CD4-positive, CD25-positive, alpha-beta regulatory T cell (primary cell): ENCODE measurements around the gene EVA1C. TPM values are rescaled to one million over a fixed set of nuclear protein-coding genes. Genes with fewer than 3 reads are reported as not detected.
"Not testable (repeated sequence)": the region's sequence is repeated elsewhere in the genome, so short reads cannot be mapped to it uniquely, and the experiment has no call there.

Experiments used
- ATAC-seq, 2 donors: fragments of 150-1000 bp; cut with Tn5 transposase; one replicate each; pipeline ENCODE4 v1.10.0; 2021; ENCODE audit warnings: low read depth in 2 of 2, moderate number of reproducible peaks in 2 of 2, moderate library complexity in 1 of 2
- DNase-seq, 3 donors: peaks; one replicate each; pipeline versions ENCODE4 v3.0.0 to v3.0.0-alpha.2; 2012 to 2022; ENCODE audit warnings: mixed read lengths in 1 of 3
- H3K27ac ChIP-seq: one replicate; pipeline ENCODE4 v1.7.0; 2013; ENCODE audit warnings: mild to moderate bottlenecking, low read length; ENCODE audit not compliant: insufficient read depth, poor library complexity, severe bottlenecking
- H3K27me3 ChIP-seq: one replicate; pipeline ENCODE4 v1.7.0; 2013; ENCODE audit warnings: low read length; ENCODE audit not compliant: control insufficient read depth, insufficient read depth
- H3K36me3 ChIP-seq: one replicate; pipeline ENCODE4 v1.7.0; 2013; ENCODE audit warnings: mild to moderate bottlenecking, low read length, moderate library complexity; ENCODE audit not compliant: control insufficient read depth, insufficient read depth
- H3K4me1 ChIP-seq: 2 replicates; pipeline ENCODE4 v1.7.0; 2013; ENCODE audit warnings: mild to moderate bottlenecking, low read length; ENCODE audit not compliant: insufficient read depth, control insufficient read depth, poor library complexity, severe bottlenecking
- H3K4me3 ChIP-seq: one replicate; pipeline ENCODE4 v1.7.0; 2013; ENCODE audit warnings: low read depth, mild to moderate bottlenecking, low read length, moderate library complexity
- H3K9me3 ChIP-seq, 2 experiments: 1 replicate in 1 of 2; 2 replicates in 1 of 2; pipeline ENCODE4 v1.7.0; 2013; ENCODE audit warnings: low read length in 2 of 2, mild to moderate bottlenecking in 1 of 2, moderate library complexity in 1 of 2; ENCODE audit not compliant: control insufficient read depth in 2 of 2
- H3K27ac Mint-ChIP-seq, 3 donors: one replicate each; pipeline ENCODE4 v1.8.0; 2020 to 2022; ENCODE audit warnings: mild to moderate bottlenecking in 3 of 3, mixed read lengths in 3 of 3, moderate library complexity in 2 of 3
- H3K27me3 Mint-ChIP-seq: one replicate; pipeline ENCODE4 v1.8.0; 2022; ENCODE audit warnings: mild to moderate bottlenecking, mixed read lengths
- H3K36me3 Mint-ChIP-seq: one replicate; pipeline ENCODE4 v1.8.0; 2020; ENCODE audit warnings: mixed read lengths
- H3K4me1 Mint-ChIP-seq, 4 donors: one replicate each; pipeline ENCODE4 v1.8.0; 2020 to 2022; ENCODE audit warnings: mixed read lengths in 4 of 4, mild to moderate bottlenecking in 1 of 4
- H3K4me3 Mint-ChIP-seq, 4 donors: one replicate each; pipeline ENCODE4 v1.8.0; 2020 to 2022; ENCODE audit warnings: mild to moderate bottlenecking in 4 of 4, mixed read lengths in 4 of 4, moderate library complexity in 3 of 4
- H3K9me3 Mint-ChIP-seq, 7 donors: one replicate each; pipeline ENCODE4 v1.8.0; 2020 to 2022; ENCODE audit warnings: mixed read lengths in 7 of 7, mild to moderate bottlenecking in 3 of 7, moderate library complexity in 2 of 7
- polyA plus RNA-seq, 4 donors: library from polyadenylated mRNA; unstranded; fragments of 300-500 nt; fragmentation: Illumina TruSeq; gene quantifications; one replicate each; pipeline ENCODE4 v1.2.3, GENCODE V29; 2021
- total RNA-seq: library from RNA; stranded (reverse); gene quantifications from one replicate; pipeline ENCODE4 v1.2.3, GENCODE V29; 2022

The EVA1C gene
- total and polyA plus RNA-seq, 5 donors from 2014 or later: 6.0 to 10.8 (median 8.3) TPM

DNA sequence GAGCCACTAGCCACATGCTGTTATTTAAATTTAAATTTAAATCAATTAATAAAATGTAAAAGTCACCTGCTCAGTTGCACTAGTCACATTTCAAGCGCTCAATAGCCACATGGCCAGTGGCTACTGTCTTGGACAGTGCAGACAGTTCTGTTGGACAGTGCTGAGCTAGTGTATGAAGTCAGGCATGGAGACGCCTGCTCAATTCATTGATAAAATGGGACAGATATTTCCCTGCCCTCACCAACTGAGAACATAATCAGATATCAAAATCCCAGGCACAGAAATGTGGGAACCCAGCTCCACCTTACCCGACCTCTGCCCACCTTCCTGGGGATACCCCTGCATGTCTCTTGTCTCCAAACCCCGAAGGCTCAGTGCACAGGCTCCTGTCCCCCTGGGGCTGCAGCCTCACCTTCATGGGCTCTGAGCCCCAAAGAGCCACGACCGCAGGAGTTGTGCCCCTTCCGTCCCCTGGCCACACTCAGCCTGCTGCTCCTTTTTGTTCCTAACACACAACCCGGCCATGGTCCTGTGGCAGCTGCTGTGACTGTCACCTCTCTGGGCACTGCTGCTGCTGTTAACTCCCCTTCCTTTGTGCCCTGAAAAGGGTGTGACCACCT, 109.3 kb downstream of the EVA1C start:
- no peak overlapping the region for H3K4me3 Mint-ChIP-seq

DNA sequence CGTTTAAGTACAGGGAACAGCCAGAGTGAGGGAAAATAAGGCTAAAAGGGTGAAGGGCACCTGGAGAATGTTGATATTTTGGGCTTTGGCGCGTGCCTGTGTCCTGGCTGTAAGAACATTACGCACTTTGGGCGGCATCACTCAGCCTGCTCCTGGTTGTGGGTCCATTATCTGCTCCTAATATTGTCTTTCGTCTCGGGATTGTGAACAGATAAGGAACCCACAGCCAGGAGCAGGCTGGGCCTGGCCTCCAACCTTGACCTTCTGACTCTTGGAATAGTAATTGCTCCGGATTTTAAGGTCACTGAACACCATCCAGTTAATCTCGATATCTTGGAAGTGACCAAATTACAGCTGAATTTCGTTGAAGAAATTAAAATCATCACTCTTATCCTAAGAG, 111.0 kb downstream of the EVA1C start:
- Mint-ChIP-seq H3K27ac (no peak overlapping the region), H3K27me3 (peaks cover 9% of the 10 kb centered on the region), H3K4me1 (no peaks in the 10 kb centered on the region), H3K9me3 (peaks cover 0 to 6% (median 0%) of the 10 kb centered on the region in 7 donors), H3K4me3 (no peak overlapping the region), H3K36me3 (no peaks in the 10 kb centered on the region)
- no peaks in the 10 kb centered on the region for H3K36me3 ChIP-seq
- ATAC-seq: no peak
- no peak for DNase-seq
- no peaks in the 10 kb centered on the region for H3K9me3 ChIP-seq
- no peaks in the 10 kb centered on the region for H3K4me1 ChIP-seq
- H3K4me3 ChIP-seq: no peak overlapping the region
- no peaks in the 10 kb centered on the region for H3K27me3 ChIP-seq
- no peak overlapping the region for H3K27ac ChIP-seq

More for the DNA sequence above, 109.3 kb downstream of the EVA1C start:
- Histone ChIP-seq H3K9me3 (no peaks in the 10 kb centered on the region), H3K27me3 (no peaks in the 10 kb centered on the region), H3K4me1 (no peaks in the 10 kb centered on the region), H3K36me3 (no peaks in the 10 kb centered on the region), H3K4me3 (no peak overlapping the region), H3K27ac (no peak overlapping the region)
- Mint-ChIP-seq H3K4me1 (no peaks in the 10 kb centered on the region), H3K27me3 (peaks cover 9% of the 10 kb centered on the region), H3K36me3 (peaks cover 4% of the 10 kb centered on the region), H3K27ac (no peak overlapping the region), H3K9me3 (peaks cover 0 to 2% (median 0%) of the 10 kb centered on the region in 7 donors)
- DNase-seq (no peak), ATAC-seq (no peak)

GRCh38 chr21:32523988-32524719, 111.6 kb downstream of the EVA1C start:
- H3K27me3 ChIP-seq: no peaks in the 10 kb centered on the region
- Mint-ChIP-seq H3K4me1 (no peaks in the 10 kb centered on the region), H3K27me3 (peaks cover 9% of the 10 kb centered on the region), H3K27ac (no peak overlapping the region), H3K4me3 (no peak overlapping the region), H3K36me3 (no peaks in the 10 kb centered on the region), H3K9me3 (peaks cover 0 to 6% (median 0%) of the 10 kb centered on the region in 7 donors)
- H3K36me3 ChIP-seq: no peaks in the 10 kb centered on the region
- H3K9me3 ChIP-seq: no peaks in the 10 kb centered on the region
- no peak overlapping the region for H3K27ac ChIP-seq
- H3K4me3 ChIP-seq: no peak overlapping the region
- no peak for ATAC-seq
- no peak for DNase-seq
- no peaks in the 10 kb centered on the region for H3K4me1 ChIP-seq

DNA sequence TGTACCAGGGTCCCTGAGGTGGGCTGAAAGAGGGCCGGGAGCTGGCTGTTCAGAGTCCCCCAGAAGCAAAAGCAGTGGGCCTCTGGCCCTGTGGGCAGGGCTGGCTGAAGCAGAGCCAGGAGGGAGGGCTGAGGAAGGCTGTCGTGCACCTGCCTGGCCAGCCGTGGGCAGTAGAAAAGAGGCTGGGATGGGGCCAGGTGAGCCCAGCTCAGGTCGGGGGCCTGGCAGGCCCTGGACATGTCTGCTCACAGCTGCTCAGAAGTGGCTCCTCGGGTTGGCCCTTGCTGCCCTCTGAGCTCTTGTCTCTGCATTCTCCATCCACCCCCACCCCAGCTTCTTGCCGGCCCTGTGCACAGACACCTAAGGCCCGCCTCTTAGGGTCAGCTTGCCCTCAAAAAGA, 112.8 kb downstream of the EVA1C start:
- Mint-ChIP-seq H3K27me3 (peaks cover 9% of the 10 kb centered on the region), H3K4me1 (no peaks in the 10 kb centered on the region), H3K9me3 (peaks cover 0 to 6% (median 0%) of the 10 kb centered on the region in 7 donors), H3K36me3 (no peaks in the 10 kb centered on the region), H3K4me3 (no peak overlapping the region), H3K27ac (no peak overlapping the region)
- no peak for ATAC-seq
- no peak for DNase-seq
- Histone ChIP-seq H3K4me3 (no peak overlapping the region), H3K27me3 (no peaks in the 10 kb centered on the region), H3K36me3 (no peaks in the 10 kb centered on the region), H3K27ac (no peak overlapping the region), H3K9me3 (no peaks in the 10 kb centered on the region), H3K4me1 (no peaks in the 10 kb centered on the region)

DNA sequence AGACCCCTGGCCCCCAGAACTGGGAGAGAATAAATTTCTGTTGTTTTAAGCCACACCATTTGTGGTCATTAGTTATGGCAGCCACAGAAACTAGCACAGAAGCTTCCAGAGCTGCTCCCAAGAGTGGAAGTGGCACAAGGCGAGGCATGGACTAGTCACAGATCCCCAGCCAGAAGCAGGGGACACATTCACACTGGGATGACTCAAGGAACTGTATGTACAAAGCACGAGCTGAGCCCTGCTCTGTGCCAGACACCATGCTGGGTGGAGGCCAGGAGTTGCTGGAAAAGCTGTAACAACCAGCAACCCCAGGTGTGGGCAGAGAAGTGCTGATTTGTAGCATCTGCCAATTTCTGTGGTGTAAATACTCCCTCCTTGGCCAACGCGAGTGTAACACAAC, 117.2 kb downstream of the EVA1C start:
- H3K27me3 Mint-ChIP-seq: no peaks in the 10 kb centered on the region
- Histone ChIP-seq H3K36me3 (no peaks in the 10 kb centered on the region), H3K4me3 (no peak overlapping the region), H3K9me3 (no peaks in the 10 kb centered on the region), H3K27me3 (no peaks in the 10 kb centered on the region), H3K4me1 (no peaks in the 10 kb centered on the region), H3K27ac (no peak overlapping the region)
- no peaks in the 10 kb centered on the region for H3K4me1 Mint-ChIP-seq
- DNase-seq (no peak), ATAC-seq (no peak)
- peaks cover 0 to 6% (median 0%) of the 10 kb centered on the region in 7 donors for H3K9me3 Mint-ChIP-seq
- H3K36me3 Mint-ChIP-seq: no peaks in the 10 kb centered on the region
- no peak overlapping the region for H3K4me3 Mint-ChIP-seq
- no peak overlapping the region for H3K27ac Mint-ChIP-seq

GRCh38 chr21:32530809-32531208, 118.3 kb downstream of the EVA1C start:
- ATAC-seq, DNase-seq, H3K27ac Mint-ChIP-seq, H3K4me3 ChIP-seq, H3K9me3 Mint-ChIP-seq, H3K36me3 Mint-ChIP-seq, H3K4me3 Mint-ChIP-seq, H3K27ac ChIP-seq, H3K27me3 ChIP-seq, H3K4me1 ChIP-seq, H3K4me1 Mint-ChIP-seq, H3K9me3 ChIP-seq, H3K27me3 Mint-ChIP-seq, H3K36me3 ChIP-seq: not testable (repeated sequence)

DNA sequence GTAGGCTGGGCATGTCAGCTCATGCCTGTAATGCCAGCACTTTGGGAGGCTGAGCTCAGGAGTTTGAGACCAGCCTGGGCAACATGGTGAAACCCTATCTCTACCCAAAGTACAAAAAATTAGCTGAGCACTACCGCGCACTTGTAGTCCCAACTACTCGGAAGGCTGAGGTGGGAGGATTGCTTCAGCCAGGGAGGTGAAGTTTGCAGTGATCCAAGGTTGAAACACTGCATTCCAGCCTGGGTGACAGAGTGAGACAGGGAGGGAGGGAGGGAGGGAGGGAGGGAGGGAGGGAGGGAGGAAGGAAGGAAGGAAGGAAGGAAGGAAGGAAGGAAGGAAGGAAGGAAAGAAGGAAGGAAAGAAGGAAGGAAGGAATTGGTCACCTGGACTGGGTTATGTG, 119.1 kb downstream of the EVA1C start:
- H3K36me3 ChIP-seq, H3K4me1 Mint-ChIP-seq, DNase-seq, H3K9me3 ChIP-seq, H3K27me3 ChIP-seq, H3K27ac ChIP-seq, H3K27ac Mint-ChIP-seq, H3K4me1 ChIP-seq, H3K36me3 Mint-ChIP-seq, H3K9me3 Mint-ChIP-seq, H3K27me3 Mint-ChIP-seq, H3K4me3 Mint-ChIP-seq, ATAC-seq, H3K4me3 ChIP-seq: not testable (repeated sequence)

DNA sequence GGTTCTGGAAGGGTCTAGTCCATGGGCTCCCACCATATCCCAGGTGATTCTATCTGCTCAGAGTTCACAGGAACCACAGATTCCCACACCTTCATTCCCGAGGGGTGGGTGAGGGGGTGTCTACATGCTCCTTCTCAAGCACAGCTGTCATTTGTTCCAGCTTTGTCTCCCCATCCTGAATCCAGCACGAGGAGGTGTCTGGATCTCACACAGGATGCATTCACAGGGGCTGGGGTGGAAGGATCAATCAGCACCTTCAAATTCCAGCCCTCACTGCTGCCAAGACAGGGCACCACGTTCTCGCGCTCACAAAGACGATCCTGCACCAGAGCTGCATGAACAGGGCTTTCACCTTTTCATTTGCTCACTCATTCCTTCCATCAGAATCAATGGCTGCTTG, 120.1 kb downstream of the EVA1C start:
- no peaks in the 10 kb centered on the region for H3K36me3 ChIP-seq
- ATAC-seq: no peak
- H3K9me3 Mint-ChIP-seq: peaks cover 0 to 3% (median 0%) of the 10 kb centered on the region in 7 donors

More for the DNA sequence above, 120.1 kb downstream of the EVA1C start:
- Histone ChIP-seq H3K4me3 (no peak overlapping the region), H3K9me3 (no peaks in the 10 kb centered on the region), H3K27ac (no peak overlapping the region), H3K4me1 (no peaks in the 10 kb centered on the region), H3K27me3 (no peaks in the 10 kb centered on the region)
- Mint-ChIP-seq H3K4me3 (no peak overlapping the region), H3K27ac (no peak overlapping the region), H3K27me3 (peaks cover 6% of the 10 kb centered on the region), H3K4me1 (peaks cover 0 to 4% (median 2%) of the 10 kb centered on the region in 4 donors), H3K36me3 (peaks cover 3% of the 10 kb centered on the region)
- DNase-seq: no peak
